Lower leg skin (tissue), 4 donors: ENCODE measurements around the gene USP48. TPM values are rescaled to one million over a fixed set of nuclear protein-coding genes. Genes with fewer than 3 reads are reported as not detected.

Experiments used
- DNase-seq, 2 donors: peaks; one replicate each; pipeline ENCODE4 v3.0.0-alpha.2; 2019; ENCODE audit warnings: low spot score in 2 of 2
- H3K4me3 ChIP-seq: fragments of 200-600 bp; sonication (generic); 2 replicates; pipeline ENCODE4 v1.5.1; 2017; ENCODE audit warnings: mild to moderate bottlenecking, low read depth; ENCODE audit not compliant: poor library complexity, severe bottlenecking
- CTCF ChIP-seq, 3 donors: fragments of 450-650 bp; IDR thresholded peaks; one replicate each; pipeline ENCODE4 v1.5.1; 2016; ENCODE audit warnings: antibody characterized with exemption in 3 of 3, mild to moderate bottlenecking in 3 of 3, moderate library complexity in 2 of 3
- POLR2A ChIP-seq, 2 donors: fragments of 450-650 bp; IDR thresholded peaks; one replicate each; pipeline ENCODE4 v1.6.1; 2016 to 2017; ENCODE audit warnings: antibody characterized with exemption in 2 of 2, mild to moderate bottlenecking in 1 of 2, moderate library complexity in 1 of 2
- WGBS, 2 donors: methylation state at CpG; one replicate each; pipeline ENCODE4 v1.1.5; 2018; 5-methylcytosine and 5-hydroxymethylcytosine counted together
- intact Hi-C: fragments of 100-400 bp; cut with DNase I; formaldehyde crosslinking; loops from one replicate; pipeline ENCODE4 v1.15.0; 2023; ENCODE audit warnings: low total_unique reads
- total RNA-seq, 4 donors: library from RNA; depleted of rRNA; stranded (reverse); fragments of >200 nt; gene quantifications; one replicate each; pipeline ENCODE4 v1.1.0, GENCODE V29; 2016

USP48 gene
- total RNA-seq, 4 donors from 2014 or later: 26.9 to 38.1 (median 31.5) TPM

- no peak for TF ChIP-seq CTCF (IDR thresholded peaks at IDR 0.05)
- TF ChIP-seq POLR2A (IDR thresholded peaks at IDR 0.05): no peak
- intact Hi-C loops: no loop called here
- DNase-seq: no peak
- H3K4me3 ChIP-seq: no peak overlapping the region
- 90 to 97% methylated on average over 4 of the region's 4 CpGs for WGBS, 2 donors
Observed at GRCh38 chr1:21707891-21708290, 75.1 kb downstream of the USP48 start.

GRCh38 chr1:21707086-21707840 lies 75.7 kb downstream of the USP48 start:
- H3K4me3 ChIP-seq: no peak overlapping the region
- WGBS, 2 donors: 73 to 78% methylated on average over 5 of the region's 5 CpGs
- no peak for TF ChIP-seq POLR2A (IDR thresholded peaks at IDR 0.05)
- no peak for TF ChIP-seq CTCF (IDR thresholded peaks at IDR 0.05)
- intact Hi-C loops: no loop called here
- DNase-seq: no peak

GRCh38 chr1:21706151-21706835 lies 76.7 kb downstream of the USP48 start:
- no peak overlapping the region for H3K4me3 ChIP-seq
- DNase-seq: peak in 1 of 2 donors; percentile 18
- TF ChIP-seq CTCF (IDR thresholded peaks at IDR 0.05) (no peak), POLR2A (IDR thresholded peaks at IDR 0.05) (no peak)
- 68 to 70% methylated on average over 8 of the region's 8 CpGs for WGBS, 2 donors
- intact Hi-C loops: no loop called here

- H3K4me3 ChIP-seq: no peak overlapping the region
- intact Hi-C loops: no loop called here
- WGBS, 2 donors: 70 to 77% methylated on average over 4 of the region's 4 CpGs
- TF ChIP-seq POLR2A (IDR thresholded peaks at IDR 0.05): no peak
- no peak for TF ChIP-seq CTCF (IDR thresholded peaks at IDR 0.05)
- DNase-seq: no peak
Observed at GRCh38 chr1:21705303-21705980, 77.5 kb downstream of the USP48 start.

- TF ChIP-seq CTCF (IDR thresholded peaks at IDR 0.05): no peak
- intact Hi-C loops: no loop called here
- no peak overlapping the region for H3K4me3 ChIP-seq
- no peak for DNase-seq
- 86 to 90% methylated on average over 5 of the region's 5 CpGs for WGBS, 2 donors
Observed at GRCh38 chr1:21704145-21704544, 78.8 kb downstream of the USP48 start.
